Skeletal muscle satellite cell (primary cell): ENCODE results near the gene C1orf105.
"Not testable (repeated sequence)": the region's sequence is repeated elsewhere in the genome, so short reads cannot be mapped to it uniquely, and the experiment has no call there.

Experiments
- H3K27me3 ChIP-seq: 2 replicates; pipeline ENCODE4 v1.7.0; 2013; ENCODE audit warnings: low read length; ENCODE audit not compliant: control insufficient read depth, insufficient read depth
- H3K36me3 ChIP-seq: 2 replicates; pipeline ENCODE4 v1.7.0; 2013; ENCODE audit warnings: mild to moderate bottlenecking, control low read depth, low read length; ENCODE audit not compliant: insufficient read depth
- H3K4me1 ChIP-seq: 2 replicates; pipeline ENCODE4 v1.7.0; 2013; ENCODE audit warnings: low read length; ENCODE audit not compliant: control insufficient read depth, insufficient read depth
- H3K4me2 ChIP-seq: 2 replicates; pipeline ENCODE4 v1.7.0; 2013; ENCODE audit warnings: mild to moderate bottlenecking, low read length
- H3K4me3 ChIP-seq: 2 replicates; pipeline ENCODE4 v1.7.0; 2013; ENCODE audit warnings: low read length
- H3K9ac ChIP-seq: 2 replicates; pipeline ENCODE4 v1.7.0; 2013; ENCODE audit warnings: mild to moderate bottlenecking, low read depth, low read length, moderate library complexity
- H3K9me3 ChIP-seq: replicated peaks from 2 replicates; pipeline ENCODE4 v1.7.0; 2013; ENCODE audit warnings: mild to moderate bottlenecking, control low read depth, low read length

C1orf105 gene

GRCh38 chr1:172429331-172430127, 9.0 kb downstream of the C1orf105 start:
- Histone ChIP-seq H3K4me3 (no peak overlapping the region), H3K4me1 (no peaks in the 10 kb centered on the region)

GRCh38 chr1:172430128-172430454, 9.6 kb downstream of the C1orf105 start:
- Histone ChIP-seq H3K4me2 (no peak overlapping the region), H3K9me3 (no peaks in the 10 kb centered on the region), H3K27me3 (no peaks in the 10 kb centered on the region), H3K9ac (no peak overlapping the region), H3K4me1 (no peaks in the 10 kb centered on the region), H3K4me3 (no peak overlapping the region), H3K36me3 (no peaks in the 10 kb centered on the region)

More at GRCh38 chr1:172429331-172430127, 9.0 kb downstream of the C1orf105 start:
- Histone ChIP-seq H3K36me3 (no peaks in the 10 kb centered on the region), H3K4me2 (no peak overlapping the region), H3K27me3 (no peaks in the 10 kb centered on the region), H3K9me3 (no peaks in the 10 kb centered on the region), H3K9ac (no peak overlapping the region)

GRCh38 chr1:172431204-172431603, 10.7 kb downstream of the C1orf105 start:
- Histone ChIP-seq H3K9ac (no peak overlapping the region), H3K27me3 (no peaks in the 10 kb centered on the region), H3K36me3 (no peaks in the 10 kb centered on the region), H3K4me2 (no peak overlapping the region), H3K9me3 (no peaks in the 10 kb centered on the region), H3K4me1 (no peaks in the 10 kb centered on the region), H3K4me3 (no peak overlapping the region)

- H3K4me2 ChIP-seq = no peak overlapping the region
- H3K4me3 ChIP-seq = no peak overlapping the region
- no peaks in the 10 kb centered on the region for H3K9me3 ChIP-seq
- H3K27me3 ChIP-seq = no peaks in the 10 kb centered on the region
- no peaks in the 10 kb centered on the region for H3K36me3 ChIP-seq
- no peaks in the 10 kb centered on the region for H3K4me1 ChIP-seq
- no peak overlapping the region for H3K9ac ChIP-seq
These were observed 11.3 kb downstream of the C1orf105 start for GRCh38 chr1:172431721-172432192.

GRCh38 chr1:172437183-172437582, 16.7 kb downstream of the C1orf105 start:
- not testable (repeated sequence) for H3K4me3 ChIP-seq, H3K27me3 ChIP-seq, H3K9ac ChIP-seq, H3K4me1 ChIP-seq, H3K4me2 ChIP-seq, H3K36me3 ChIP-seq, H3K9me3 ChIP-seq

- H3K27me3 ChIP-seq = no peaks in the 10 kb centered on the region
- H3K4me2 ChIP-seq = peak overlapping the region; percentile 90
- peak overlapping the region; percentile 97 for H3K9ac ChIP-seq
- no peaks in the 10 kb centered on the region for H3K9me3 ChIP-seq
- peaks cover 3% of the 10 kb centered on the region for H3K4me1 ChIP-seq
- peak overlapping the region; percentile 91 for H3K4me3 ChIP-seq
- H3K36me3 ChIP-seq = peaks cover 15% of the 10 kb centered on the region
These were observed 21.9 kb downstream of the C1orf105 start for GRCh38 chr1:172442404-172442803.

- peaks cover 3% of the 10 kb centered on the region for H3K4me1 ChIP-seq
- H3K4me3 ChIP-seq = peak overlapping the region; percentile 91
- no peaks in the 10 kb centered on the region for H3K27me3 ChIP-seq
- H3K9ac ChIP-seq = peak overlapping the region; percentile 97
- peak overlapping the region; percentile 90 for H3K4me2 ChIP-seq
- no peaks in the 10 kb centered on the region for H3K9me3 ChIP-seq
- peaks cover 15% of the 10 kb centered on the region for H3K36me3 ChIP-seq
These were observed 22.5 kb downstream of the C1orf105 start for GRCh38 chr1:172442843-172443565.

GRCh38 chr1:172443666-172444453, 23.4 kb downstream of the C1orf105 start, which contains the start of gene PIGC:
Gene PIGC, minus strand, starts transcription at chr1:172444069. Its CDS starts 1,447 bp downstream, at chr1:172442622.
- H3K27me3 ChIP-seq = no peaks in the 10 kb centered on the region
- H3K9me3 ChIP-seq = no peaks in the 10 kb centered on the region
- H3K4me1 ChIP-seq = peaks cover 3% of the 10 kb centered on the region
- H3K4me3 ChIP-seq = peak within 1 kb of the TSS; percentile 91
- peak within 1 kb of the TSS; percentile 90 for H3K4me2 ChIP-seq
- H3K9ac ChIP-seq = peak within 1 kb of the TSS; percentile 97
- peaks cover 15% of the 10 kb centered on the region for H3K36me3 ChIP-seq

- H3K4me2 ChIP-seq = no peak overlapping the region
- peaks cover 17% of the 10 kb centered on the region for H3K4me1 ChIP-seq
- H3K27me3 ChIP-seq = no peaks in the 10 kb centered on the region
- H3K9me3 ChIP-seq = no peaks in the 10 kb centered on the region
- no peak overlapping the region for H3K9ac ChIP-seq
- no peak overlapping the region for H3K4me3 ChIP-seq
- peaks cover 11% of the 10 kb centered on the region for H3K36me3 ChIP-seq
These were observed 26.1 kb downstream of the C1orf105 start for GRCh38 chr1:172446547-172446946.

- H3K4me1 ChIP-seq = peaks cover 20% of the 10 kb centered on the region
These were observed 27.2 kb downstream of the C1orf105 start for GRCh38 chr1:172447641-172448040.

GRCh38 chr1:172448995-172449584, 28.6 kb downstream of the C1orf105 start:
- Histone ChIP-seq H3K9me3 (no peaks in the 10 kb centered on the region), H3K9ac (no peak overlapping the region), H3K4me3 (no peak overlapping the region), H3K36me3 (no peaks in the 10 kb centered on the region), H3K4me1 (peaks cover 20% of the 10 kb centered on the region), H3K4me2 (no peak overlapping the region), H3K27me3 (no peaks in the 10 kb centered on the region)

More at GRCh38 chr1:172447641-172448040, 27.2 kb downstream of the C1orf105 start:
- Histone ChIP-seq H3K4me2 (no peak overlapping the region), H3K9ac (no peak overlapping the region), H3K9me3 (no peaks in the 10 kb centered on the region), H3K36me3 (peaks cover under 1% of the 10 kb centered on the region), H3K4me3 (no peak overlapping the region), H3K27me3 (no peaks in the 10 kb centered on the region)
